GM18517 (cell line): ENCODE data around the gene ARHGEF19.
"Not testable (repeated sequence)": the region's sequence is repeated elsewhere in the genome, so short reads cannot be mapped to it uniquely, and the experiment has no call there.

Experiments used
- ATAC-seq: cut with Tn5 transposase; IDR thresholded peaks from one replicate; pipeline ENCODE4 v1.9.1; 2021; ENCODE audit warnings: mild to moderate bottlenecking, moderate library complexity; ENCODE audit not compliant: unreplicated experiment

ARHGEF19 gene

GRCh38 chr1:16205891-16206546 is 6.4 kb downstream of the ARHGEF19 start:
- peak; percentile 26 for ATAC-seq

GRCh38 chr1:16205334-16205671 is 7.1 kb downstream of the ARHGEF19 start:
- no peak for ATAC-seq

DNA sequence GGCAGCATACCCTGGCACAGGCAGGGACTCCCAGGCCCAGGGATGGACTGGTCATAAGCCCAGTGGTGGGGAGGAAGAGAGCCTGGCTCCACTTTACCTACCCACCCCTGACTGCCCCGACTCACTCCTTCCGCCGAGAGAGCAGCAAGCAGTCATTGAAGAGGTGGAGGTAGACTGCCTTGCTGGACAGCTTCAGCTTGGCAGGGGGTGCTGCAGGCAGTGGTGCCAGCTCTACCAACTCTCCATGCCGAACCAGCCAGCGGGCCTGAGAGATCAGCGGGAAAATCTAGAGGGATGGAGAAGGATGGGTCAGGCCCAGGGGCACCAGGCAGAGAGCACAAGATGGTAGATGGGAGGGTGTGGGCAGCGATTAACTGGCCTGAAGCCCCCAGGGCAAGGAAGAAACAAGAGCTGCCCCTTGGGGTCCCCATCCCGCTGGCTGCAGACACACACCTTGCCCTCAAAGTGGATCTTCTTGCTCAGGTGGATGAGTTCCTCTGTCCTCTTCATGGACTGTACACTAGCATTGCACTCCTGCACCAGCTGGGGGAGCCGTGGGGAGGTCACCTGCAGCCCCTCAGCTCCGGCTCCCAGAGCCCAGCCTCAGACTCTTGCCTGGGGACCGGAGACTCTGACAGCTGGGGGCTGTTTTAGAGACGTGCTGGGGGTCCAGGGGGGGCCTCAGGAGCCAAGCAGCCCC is 7.7 kb downstream of the ARHGEF19 start:
- ATAC-seq, result no peak

- no peak for ATAC-seq
Measured at GRCh38 chr1:16204216-16204615, 8.2 kb downstream of the ARHGEF19 start.

DNA sequence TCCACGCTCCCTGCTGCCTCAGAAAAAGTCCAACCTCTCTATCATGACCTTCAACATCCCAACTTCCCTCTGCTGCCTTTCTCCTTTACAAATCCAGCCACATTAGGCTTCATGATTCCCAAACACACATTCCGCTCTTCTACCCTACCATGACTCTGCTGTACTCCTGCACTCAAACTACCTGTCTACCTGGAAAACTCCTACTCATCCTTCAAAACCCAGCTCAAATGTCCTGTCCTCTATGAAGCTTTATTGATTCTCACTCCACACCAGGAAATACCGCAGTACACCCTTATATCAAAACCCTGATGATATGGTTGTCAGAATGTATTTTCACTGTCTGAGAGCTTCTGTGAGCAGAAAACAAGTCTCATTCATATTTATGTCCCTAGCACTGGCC is 8.9 kb downstream of the ARHGEF19 start:
- no peak for ATAC-seq

DNA sequence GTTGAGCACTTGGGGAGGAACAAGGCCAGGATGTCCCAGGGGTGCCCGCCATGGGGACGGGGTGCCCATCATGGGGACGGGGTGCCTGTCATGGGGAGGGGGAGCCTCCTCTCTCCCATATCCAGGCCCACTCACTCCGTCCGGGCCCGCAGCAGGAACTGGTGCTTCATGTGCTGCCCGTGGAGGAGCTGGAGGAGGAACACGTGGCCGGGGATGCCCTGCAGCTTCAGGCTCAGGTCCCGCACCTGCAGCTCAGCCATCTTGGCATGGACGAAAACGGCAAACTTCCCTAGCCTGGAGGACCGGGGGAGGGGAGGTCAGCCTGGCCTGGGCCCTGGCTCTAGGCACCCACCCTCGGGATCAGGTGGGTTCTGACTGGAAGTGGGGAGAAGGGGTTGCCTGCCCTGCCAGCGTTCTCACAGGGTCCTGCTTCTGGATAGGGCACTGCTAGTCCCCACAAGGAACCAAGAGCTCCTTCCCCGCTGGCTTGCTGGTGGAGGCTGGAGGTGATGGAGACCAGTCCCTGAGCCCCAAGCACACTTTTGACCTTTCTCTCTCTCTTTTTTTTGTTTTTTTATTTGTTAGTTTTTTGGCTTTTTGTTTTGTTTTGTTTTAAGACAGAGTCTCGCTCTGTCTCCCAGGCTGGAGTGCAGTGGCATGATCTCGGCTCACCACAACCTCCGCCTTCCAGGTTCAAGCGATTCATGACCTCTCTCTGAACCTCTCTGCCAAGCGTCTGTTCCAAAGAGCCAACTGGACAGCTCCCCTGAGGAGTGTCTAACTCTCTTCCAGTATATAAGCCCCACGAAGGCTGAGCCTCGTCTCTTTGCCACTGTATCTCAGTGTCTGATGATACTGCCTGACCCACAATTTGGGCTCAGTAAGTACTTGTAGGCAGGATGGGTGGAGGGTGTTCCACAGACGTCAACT is 9.9 kb downstream of the ARHGEF19 start:
- ATAC-seq, result no peak

DNA sequence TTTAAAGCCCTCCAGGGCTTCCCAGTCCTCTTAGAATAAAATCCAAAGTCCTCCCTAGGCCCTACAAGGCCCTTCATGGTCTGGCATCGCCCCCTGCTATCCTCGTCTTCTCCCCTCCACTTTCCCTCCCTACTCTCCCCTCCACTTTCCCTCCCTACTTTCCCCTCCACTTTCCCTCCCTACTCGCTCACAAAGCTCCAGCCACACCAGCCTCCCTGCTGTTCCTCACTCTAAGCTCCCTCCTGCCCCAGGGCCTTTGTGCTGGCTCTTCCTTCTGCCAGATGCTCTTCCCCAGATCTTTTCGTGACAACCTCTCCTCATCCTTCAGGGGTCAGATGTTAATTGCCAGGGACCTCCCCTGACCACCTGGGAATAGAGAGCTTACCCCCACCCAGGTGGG is 12.8 kb downstream of the ARHGEF19 start:
- ATAC-seq, result no peak

DNA sequence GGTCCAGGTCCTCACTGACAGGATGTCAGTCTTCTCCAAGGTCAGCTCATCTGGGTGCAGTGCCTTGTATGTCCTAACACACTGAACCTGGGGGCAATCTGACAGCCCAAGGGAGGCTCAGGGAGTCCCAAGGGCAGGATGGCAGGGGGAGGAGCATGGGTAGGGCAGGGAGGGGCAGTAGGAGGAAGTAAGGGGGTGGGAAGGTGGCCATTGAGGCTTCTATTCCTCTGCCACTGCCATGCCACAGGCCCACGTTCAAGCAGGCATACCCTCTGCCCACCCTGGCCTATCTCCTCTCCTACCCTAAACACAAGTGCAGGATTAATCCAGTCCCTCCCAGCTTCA is 13.3 kb downstream of the ARHGEF19 start:
- no peak for ATAC-seq

DNA sequence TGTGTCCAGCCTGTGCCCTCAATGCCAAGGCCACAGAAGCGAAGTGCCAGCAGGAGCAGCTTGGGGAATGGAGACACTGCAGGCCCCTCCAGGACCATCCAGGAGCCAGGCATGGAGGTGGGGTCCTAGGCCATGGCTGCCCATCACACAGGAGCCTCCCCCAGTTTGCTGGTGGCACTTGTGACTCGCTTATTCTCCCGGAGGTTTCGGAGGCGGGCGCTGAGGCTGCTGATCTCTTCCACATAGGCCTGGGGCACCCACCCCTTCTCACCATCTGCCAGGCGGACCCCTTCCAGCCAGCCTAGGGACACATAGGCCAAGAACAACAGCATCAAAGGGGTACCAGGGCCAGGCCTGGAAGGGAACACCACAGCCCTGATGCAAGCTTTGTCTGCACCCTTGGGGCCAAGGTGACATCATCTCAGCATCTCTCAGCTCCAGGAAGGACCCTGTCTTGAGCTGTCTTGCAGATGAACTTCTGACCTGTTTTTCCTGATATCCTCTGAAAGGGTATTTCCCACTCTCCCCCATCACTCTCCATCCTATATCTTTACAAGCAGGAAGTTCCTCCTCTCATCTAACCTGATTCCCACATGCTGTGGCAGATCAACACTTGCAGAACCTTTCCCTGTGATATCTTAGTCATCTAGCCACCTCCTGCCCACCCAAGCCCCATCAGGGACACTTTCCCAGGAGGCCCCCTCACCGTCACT is 13.9 kb downstream of the ARHGEF19 start:
- no peak for ATAC-seq

DNA sequence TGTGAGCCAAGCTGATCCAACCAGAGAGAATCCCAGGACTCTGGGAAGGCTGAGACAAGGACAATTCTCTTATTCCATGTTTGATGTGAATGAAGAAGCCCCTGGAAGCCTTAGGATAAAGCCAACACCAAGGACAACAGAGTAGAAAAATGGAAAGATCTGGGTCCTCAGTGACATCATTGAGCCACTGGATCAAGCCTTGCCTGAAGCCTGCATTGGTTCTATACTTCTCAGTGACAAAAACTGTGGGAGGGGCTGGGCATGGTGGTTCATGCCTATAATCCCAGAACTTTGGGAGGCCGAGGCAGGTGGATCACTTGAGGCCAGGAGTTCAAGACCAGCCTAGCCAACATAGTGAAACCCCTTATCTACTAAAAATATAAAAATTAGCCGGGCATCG is 15.6 kb downstream of the ARHGEF19 start:
- no peak for ATAC-seq

- not testable (repeated sequence) for ATAC-seq
Measured at GRCh38 chr1:16196139-16196538, 16.3 kb downstream of the ARHGEF19 start.

GRCh38 chr1:16195518-16195905 is 16.9 kb downstream of the ARHGEF19 start:
- no peak for ATAC-seq

DNA sequence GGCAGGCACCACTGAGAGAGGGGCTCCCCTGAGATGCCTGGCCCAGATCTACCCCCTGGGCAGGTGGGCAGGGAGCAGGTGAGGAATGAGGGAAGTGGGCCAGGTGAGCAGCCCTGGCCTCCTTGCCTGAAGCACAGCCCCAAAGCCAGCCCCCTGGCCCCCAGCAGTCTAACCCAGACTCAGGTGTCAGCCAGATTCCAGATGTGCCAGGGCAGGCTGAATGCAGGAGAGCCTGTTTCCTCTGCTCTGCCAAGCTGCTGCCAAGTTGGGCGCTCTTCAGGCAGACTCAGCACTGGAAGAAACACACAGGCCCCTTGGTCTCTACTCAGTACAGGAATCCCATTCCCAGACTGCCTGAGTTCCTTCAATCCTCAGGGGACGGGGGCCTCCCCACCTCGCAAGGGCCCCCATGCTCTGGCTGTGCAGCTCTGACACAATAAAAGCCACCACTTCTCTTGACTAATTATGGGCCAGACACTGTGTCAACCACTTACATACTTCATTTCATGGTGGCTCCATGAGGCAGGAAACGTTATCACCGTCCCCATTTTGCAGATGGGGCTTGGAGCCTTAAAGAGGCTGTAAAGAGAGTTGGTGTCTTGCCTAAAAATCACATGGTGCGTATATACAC is 20.4 kb downstream of the ARHGEF19 start:
- no peak for ATAC-seq

- no peak for ATAC-seq
Measured at GRCh38 chr1:16191309-16191708, 21.1 kb downstream of the ARHGEF19 start.

- no peak for ATAC-seq
Measured at GRCh38 chr1:16189921-16190621, 22.4 kb downstream of the ARHGEF19 start.

DNA sequence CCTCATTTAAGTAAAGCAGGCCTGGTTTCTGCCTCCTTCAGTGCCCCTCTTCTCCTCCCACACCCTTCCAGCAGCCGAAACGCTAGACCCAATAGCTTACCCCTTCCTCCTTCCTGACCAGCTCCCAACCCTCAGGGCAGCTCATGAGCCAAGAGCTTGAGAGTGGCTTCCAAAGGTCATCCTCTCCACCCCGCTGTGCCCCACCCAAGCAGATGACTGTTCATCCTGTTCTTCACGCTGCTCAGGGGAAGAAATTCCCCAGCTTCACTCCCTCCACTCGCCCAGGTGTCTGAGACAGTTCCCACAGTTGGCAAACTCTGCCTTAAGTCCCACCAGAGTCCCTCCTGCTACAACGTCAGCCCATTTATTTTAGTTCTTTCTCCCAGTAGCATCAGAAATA is 23.4 kb downstream of the ARHGEF19 start:
- no peak for ATAC-seq

DNA sequence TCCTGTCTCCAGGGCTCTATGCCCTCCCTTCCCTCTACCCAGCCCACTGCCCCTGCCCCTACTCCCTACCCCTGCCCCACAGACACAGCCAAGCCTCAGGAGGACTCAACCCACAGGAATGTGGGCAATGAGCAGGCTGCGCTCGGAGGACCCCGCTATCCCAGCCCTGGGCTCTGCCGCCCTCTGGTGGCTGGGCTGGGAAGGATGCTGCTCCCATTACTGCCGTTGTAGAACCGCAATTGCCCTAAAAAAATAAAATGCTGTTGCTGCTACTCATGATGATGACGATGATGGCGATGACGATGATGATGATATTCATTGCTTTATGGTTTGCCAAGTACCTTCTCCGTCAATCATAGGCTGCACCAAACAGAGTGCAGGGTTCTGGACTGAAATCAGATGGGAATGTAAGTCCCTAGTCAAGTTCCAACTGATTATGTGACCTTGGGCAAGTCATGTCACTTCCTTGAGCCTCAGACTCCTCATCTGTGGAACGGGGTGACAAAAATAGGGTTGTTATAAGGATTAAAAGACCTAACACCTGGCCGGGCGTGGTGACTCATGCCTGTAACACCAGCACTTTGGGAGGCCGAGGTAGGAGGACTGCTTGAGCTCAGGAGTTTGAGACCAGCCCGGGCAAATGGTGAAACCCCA is 24.6 kb downstream of the ARHGEF19 start:
- no peak for ATAC-seq

DNA sequence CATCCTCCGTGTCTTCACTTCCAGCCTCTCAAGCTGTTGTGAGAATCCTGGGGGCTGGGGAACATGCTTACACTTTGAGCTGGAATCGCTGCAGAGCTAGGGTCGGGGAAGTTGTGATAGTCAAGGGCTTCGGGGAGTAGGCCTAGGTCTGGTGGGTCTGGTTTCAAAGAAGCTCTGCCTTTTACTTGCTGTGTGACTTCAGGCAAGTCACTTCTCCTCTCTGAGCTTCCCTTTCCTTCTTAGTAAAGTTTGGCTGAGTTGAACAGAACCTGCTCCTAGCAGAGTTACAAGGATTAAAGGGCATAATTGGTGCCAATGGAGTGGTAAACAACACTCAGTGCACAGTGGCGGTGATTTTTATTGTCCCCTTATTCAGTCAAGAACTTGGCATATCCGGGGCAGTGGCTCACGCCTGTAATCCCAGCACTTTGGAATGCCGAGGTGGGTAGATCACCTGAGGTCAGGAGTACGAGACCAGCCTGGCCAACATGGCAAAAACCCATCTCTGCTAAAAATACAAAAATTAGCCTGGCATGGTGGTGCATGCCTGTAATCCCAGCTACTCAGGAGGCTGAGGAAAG is 25.7 kb downstream of the ARHGEF19 start:
- no peak for ATAC-seq

- ATAC-seq, result no peak
Measured at GRCh38 chr1:16184557-16185303, 27.7 kb downstream of the ARHGEF19 start.
